ENCODE data around the gene SSTR3.

DNA sequence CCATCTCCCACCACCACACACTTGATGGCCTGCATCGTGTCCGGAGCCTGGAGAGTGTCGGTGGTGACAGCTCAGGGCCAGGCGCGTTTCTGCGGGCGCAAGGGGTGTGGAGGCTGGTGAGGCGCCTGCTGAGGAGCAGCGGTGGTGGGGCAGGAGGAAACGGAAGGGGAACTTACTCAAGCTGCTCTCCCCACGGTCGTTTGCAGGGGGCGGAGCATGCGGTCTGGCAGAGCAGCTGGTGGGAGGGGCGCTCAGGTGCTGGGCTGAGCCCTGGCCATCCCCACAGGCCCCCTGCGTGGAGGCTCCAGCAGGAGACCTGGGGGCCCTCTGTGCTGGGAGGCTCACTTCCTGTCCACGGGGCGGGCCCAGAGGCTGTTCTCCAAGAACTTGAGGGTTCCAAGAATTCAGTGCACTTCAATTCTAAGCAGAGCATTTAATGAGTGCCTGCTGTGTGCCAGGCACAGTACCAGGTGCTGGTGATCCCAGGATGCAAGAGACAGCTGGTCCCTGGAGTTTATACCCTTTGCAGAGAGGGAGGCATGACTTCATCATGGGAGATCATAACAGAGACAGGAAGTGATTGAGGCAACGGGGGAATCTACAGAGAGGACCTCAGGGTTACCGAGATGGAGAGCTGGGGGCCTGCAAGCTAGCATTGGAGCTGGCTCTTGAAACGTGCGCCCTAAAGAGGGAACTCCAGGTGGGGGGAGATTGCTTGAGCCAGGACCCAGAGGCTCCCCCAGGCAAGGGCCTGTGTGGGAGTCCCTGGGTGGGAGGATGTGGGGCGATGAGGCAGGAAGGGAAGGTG is 32.0 kb upstream of the SSTR3 start, which contains the start of gene RAC2:
- TF ChIP-seq EZH2 (IDR thresholded peaks at IDR 0.05; ENCODE audit: insufficient read depth, poor library complexity, severe bottlenecking) (no peak), EZH2phosphoT487 (IDR thresholded peaks at IDR 0.05; ENCODE audit: insufficient read depth, low read depth) (no peak)

Data from GM23248 (cell line).